OCI-LY3 (cell line): ENCODE measurements around the gene ARHGAP26.

Source experiments
- EZH2phosphoT487 ChIP-seq: fragments of 200-600 bp; shearing (Covaris generic); IDR thresholded peaks from 2 replicates; pipeline ENCODE4 v1.6.1; 2018; ENCODE audit warnings: antibody characterized with exemption, mixed run types, low read depth
- TF ChIP-seq, protein P1 (sequence below): fragments of 200-600, 300-600 bp; sonication (generic); IDR thresholded peaks from 2 replicates; pipeline ENCODE4 v1.5.1; 2014; ENCODE audit warnings: antibody characterized with exemption, low read length, low read depth

DNA sequence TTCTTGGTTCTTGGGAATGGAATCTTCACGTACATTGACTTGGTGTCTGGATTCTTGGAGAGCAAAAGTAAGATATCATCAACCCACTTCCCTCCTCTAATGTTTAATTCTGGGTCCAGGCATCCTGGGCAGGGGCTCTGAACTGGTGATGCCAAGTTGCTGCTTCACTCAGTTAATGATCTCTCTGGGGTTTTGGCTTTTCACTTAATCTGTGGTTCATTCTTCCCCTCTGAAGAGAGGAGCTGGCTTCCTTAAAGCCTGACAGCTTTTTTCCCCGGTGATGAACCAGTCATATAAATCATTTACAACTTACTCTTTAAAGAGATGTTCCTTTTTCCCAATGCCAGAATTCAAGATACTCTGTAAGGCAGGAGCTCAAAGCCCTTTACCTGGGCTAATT lies 65.9 kb downstream of the ARHGAP26 start:
- TF ChIP-seq, protein P1, sequence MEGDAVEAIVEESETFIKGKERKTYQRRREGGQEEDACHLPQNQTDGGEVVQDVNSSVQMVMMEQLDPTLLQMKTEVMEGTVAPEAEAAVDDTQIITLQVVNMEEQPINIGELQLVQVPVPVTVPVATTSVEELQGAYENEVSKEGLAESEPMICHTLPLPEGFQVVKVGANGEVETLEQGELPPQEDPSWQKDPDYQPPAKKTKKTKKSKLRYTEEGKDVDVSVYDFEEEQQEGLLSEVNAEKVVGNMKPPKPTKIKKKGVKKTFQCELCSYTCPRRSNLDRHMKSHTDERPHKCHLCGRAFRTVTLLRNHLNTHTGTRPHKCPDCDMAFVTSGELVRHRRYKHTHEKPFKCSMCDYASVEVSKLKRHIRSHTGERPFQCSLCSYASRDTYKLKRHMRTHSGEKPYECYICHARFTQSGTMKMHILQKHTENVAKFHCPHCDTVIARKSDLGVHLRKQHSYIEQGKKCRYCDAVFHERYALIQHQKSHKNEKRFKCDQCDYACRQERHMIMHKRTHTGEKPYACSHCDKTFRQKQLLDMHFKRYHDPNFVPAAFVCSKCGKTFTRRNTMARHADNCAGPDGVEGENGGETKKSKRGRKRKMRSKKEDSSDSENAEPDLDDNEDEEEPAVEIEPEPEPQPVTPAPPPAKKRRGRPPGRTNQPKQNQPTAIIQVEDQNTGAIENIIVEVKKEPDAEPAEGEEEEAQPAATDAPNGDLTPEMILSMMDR, result no peak
- TF ChIP-seq EZH2phosphoT487, result no peak
